Measurements from ENCODE around the gene RGR. TPM values are rescaled to one million over a fixed set of nuclear protein-coding genes. Genes with fewer than 3 reads are reported as not detected.
"Not testable (repeated sequence)": the region's sequence is repeated elsewhere in the genome, so short reads cannot be mapped to it uniquely, and the experiment has no call there.

RGR gene
- total and polyA plus RNA-seq, 8 donors = 0.18 to 2.7 TPM; not detected in 6

DNA sequence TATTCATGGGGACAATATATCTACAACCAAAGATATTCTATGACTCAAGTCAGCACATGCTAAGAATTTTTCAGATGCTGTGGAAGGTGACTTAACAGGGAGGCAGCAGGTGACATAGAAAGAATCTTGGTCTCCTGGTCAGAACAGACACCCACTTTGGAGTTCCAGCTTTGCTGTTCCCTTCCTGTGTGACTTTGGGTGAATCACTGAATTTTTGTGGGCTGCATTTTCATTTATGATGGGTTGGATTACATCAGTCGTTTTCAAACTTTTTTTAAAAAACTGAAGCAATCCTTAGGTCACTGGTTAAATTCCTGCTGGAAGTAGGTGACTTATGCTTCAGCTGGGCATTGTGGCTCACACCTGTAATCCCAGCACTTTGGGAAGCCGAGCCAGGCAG lies 24.9 kb downstream of the RGR start:
- Histone ChIP-seq H3K9me3 (no peaks in the 10 kb centered on the region), H3K4me1 (peaks cover 0 to 12% (median 5%) of the 10 kb centered on the region in 4 donors), H3K27ac (no peak overlapping the region), H3K4me3 (no peak overlapping the region), H3K27me3 (no peaks in the 10 kb centered on the region), H3K36me3 (no peaks in the 10 kb centered on the region)
- no peak for DNase-seq
- WGBS, 5 donors = 67 to 81% (median 77%) methylated on average over 2 of the region's 2 CpGs
- TF ChIP-seq, protein P1, sequence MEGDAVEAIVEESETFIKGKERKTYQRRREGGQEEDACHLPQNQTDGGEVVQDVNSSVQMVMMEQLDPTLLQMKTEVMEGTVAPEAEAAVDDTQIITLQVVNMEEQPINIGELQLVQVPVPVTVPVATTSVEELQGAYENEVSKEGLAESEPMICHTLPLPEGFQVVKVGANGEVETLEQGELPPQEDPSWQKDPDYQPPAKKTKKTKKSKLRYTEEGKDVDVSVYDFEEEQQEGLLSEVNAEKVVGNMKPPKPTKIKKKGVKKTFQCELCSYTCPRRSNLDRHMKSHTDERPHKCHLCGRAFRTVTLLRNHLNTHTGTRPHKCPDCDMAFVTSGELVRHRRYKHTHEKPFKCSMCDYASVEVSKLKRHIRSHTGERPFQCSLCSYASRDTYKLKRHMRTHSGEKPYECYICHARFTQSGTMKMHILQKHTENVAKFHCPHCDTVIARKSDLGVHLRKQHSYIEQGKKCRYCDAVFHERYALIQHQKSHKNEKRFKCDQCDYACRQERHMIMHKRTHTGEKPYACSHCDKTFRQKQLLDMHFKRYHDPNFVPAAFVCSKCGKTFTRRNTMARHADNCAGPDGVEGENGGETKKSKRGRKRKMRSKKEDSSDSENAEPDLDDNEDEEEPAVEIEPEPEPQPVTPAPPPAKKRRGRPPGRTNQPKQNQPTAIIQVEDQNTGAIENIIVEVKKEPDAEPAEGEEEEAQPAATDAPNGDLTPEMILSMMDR (IDR thresholded peaks at IDR 0.05) = no peak
- TF ChIP-seq POLR2A (IDR thresholded peaks at IDR 0.05) = no peak
- TF ChIP-seq POLR2AphosphoS5 (IDR thresholded peaks at IDR 0.05) = no peak
- TF ChIP-seq EP300 (IDR thresholded peaks at IDR 0.05) = no peak
- intact Hi-C loops (cut with DNase I; ENCODE audit: low total_unique reads) = loop anchor here (10.0 kb wide), 1 partner anchor 85 kb away; no protein-coding TSS in a partner anchor

DNA sequence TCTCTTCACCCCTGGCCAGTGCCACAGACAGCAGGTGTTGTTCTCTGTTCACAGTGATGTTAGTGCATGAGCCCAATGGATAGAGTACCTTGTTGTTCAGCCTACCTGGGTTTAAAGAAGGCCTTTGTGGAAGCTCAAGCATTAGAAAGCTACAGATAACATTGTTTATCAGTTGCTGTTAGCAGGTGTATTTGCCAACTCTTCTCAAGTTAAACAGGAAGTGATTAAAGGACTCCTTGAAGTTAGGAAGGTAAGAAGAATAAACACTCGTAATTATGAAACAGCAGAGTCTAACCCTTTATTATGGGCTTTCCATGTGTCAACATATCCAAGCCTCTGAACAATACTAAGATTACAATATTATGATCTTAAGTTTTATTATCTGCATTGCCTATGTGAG lies 25.9 kb downstream of the RGR start:
- Histone ChIP-seq H3K27ac (no peak overlapping the region), H3K4me3 (no peak overlapping the region), H3K4me1 (peaks cover 0 to 10% (median 4%) of the 10 kb centered on the region in 4 donors), H3K9me3 (no peaks in the 10 kb centered on the region), H3K36me3 (no peaks in the 10 kb centered on the region), H3K27me3 (no peaks in the 10 kb centered on the region)
- TF ChIP-seq POLR2A (IDR thresholded peaks at IDR 0.05) (no peak), POLR2AphosphoS5 (IDR thresholded peaks at IDR 0.05) (peak in 1 of 3 donors; percentile 11)
- intact Hi-C loops (cut with DNase I; ENCODE audit: low total_unique reads) = no loop called here
- 14 to 19% (median 19%) methylated on average over 1 of the region's 1 CpG for WGBS, 5 donors
- DNase-seq = peak in 1 of 2 donors; percentile 16

DNA sequence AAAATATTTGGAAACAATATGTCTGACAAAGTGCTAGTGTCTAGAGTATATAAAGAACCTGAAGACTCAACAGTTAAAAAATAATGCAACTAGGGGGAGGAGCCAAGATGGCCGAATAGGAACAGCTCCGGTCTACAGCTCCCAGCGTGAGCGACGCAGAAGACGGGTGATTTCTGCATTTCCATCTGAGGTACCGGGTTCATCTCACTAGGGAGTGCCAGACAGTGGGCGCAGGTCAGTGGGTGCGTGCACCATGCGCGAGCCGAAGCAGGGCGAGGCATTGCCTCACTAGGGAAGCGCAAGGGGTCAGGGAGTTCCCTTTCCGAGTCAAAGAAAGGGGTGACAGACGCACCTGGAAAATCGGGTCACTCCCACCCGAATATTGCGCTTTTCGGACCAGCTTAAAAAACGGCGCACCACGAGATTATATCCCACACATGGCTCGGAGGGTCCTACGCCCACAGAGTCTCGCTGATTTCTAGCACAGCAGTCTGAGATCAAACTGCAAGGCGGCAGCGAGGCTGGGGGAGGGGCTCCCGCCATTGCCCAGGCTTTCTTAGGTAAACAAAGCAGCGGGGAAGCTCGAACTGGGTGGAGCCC lies 35.1 kb downstream of the RGR start:
- H3K9me3 ChIP-seq; DNase-seq; H3K4me3 ChIP-seq; intact Hi-C loops (cut with DNase I; ENCODE audit: low total_unique reads); H3K27ac ChIP-seq; H3K4me1 ChIP-seq; H3K27me3 ChIP-seq; H3K36me3 ChIP-seq: not testable (repeated sequence)
- WGBS, 5 donors = 52 to 71% (median 66%) methylated on average over 18 to 31 of the region's 31 CpGs

GRCh38 chr10:84286695-84287094 lies 41.8 kb downstream of the RGR start:
- Histone ChIP-seq H3K27ac (no peak overlapping the region), H3K4me3 (no peak overlapping the region), H3K9me3 (no peaks in the 10 kb centered on the region), H3K4me1 (no peaks in the 10 kb centered on the region), H3K27me3 (peaks cover 0 to 4% (median 0%) of the 10 kb centered on the region in 3 donors), H3K36me3 (no peaks in the 10 kb centered on the region)
- intact Hi-C loops (cut with DNase I; ENCODE audit: low total_unique reads) = no loop called here
- TF ChIP-seq POLR2AphosphoS5 (IDR thresholded peaks at IDR 0.05) = no peak
- TF ChIP-seq EP300 (IDR thresholded peaks at IDR 0.05) = no peak
- TF ChIP-seq, protein P1 (IDR thresholded peaks at IDR 0.05) = no peak
- TF ChIP-seq POLR2A (IDR thresholded peaks at IDR 0.05) = no peak
- no peak for DNase-seq

DNA sequence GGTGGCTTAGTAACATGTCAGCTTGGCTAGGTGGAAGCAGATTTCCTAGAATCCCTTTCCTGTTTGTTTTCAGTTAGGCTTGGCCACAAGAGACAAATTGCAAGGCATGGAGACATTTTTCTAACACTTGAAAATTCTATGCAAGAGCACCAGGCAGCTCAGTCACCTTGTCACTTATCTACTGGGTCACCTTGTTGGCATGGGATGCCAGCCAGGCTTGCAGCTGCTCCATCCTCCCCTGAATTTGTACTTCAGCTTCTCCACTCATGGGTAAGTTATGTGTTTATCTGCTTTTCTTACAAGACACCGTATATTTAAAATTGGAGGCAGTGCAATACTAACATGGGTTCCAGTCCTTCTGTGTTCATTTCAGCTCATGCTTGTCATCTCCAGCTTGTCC lies 43.3 kb downstream of the RGR start:
- Histone ChIP-seq H3K36me3 (no peaks in the 10 kb centered on the region), H3K4me3 (no peak overlapping the region), H3K27ac (no peak overlapping the region), H3K9me3 (no peaks in the 10 kb centered on the region), H3K27me3 (peaks cover 0 to 4% (median 0%) of the 10 kb centered on the region in 3 donors), H3K4me1 (no peaks in the 10 kb centered on the region)
- no peak for DNase-seq
- 72 to 83% (median 80%) methylated on average over 1 of the region's 1 CpG for WGBS, 5 donors
- intact Hi-C loops (cut with DNase I; ENCODE audit: low total_unique reads) = no loop called here
- TF ChIP-seq POLR2A (IDR thresholded peaks at IDR 0.05) = no peak

GRCh38 chr10:84289521-84290200 lies 44.8 kb downstream of the RGR start:
- peaks cover 0 to 4% (median 0%) of the 10 kb centered on the region in 3 donors for H3K27me3 ChIP-seq
- no peak for DNase-seq
- H3K9me3 ChIP-seq = no peaks in the 10 kb centered on the region
- no peaks in the 10 kb centered on the region for H3K4me1 ChIP-seq
- H3K4me3 ChIP-seq = no peak overlapping the region
- TF ChIP-seq POLR2AphosphoS5 (IDR thresholded peaks at IDR 0.05) (no peak), POLR2A (IDR thresholded peaks at IDR 0.05) (no peak), EP300 (IDR thresholded peaks at IDR 0.05) (no peak)
- TF ChIP-seq, protein P1 (IDR thresholded peaks at IDR 0.05) = no peak
- H3K27ac ChIP-seq = no peak overlapping the region
- WGBS, 5 donors = 70 to 84% (median 78%) methylated on average over 1 of the region's 1 CpG
- no peaks in the 10 kb centered on the region for H3K36me3 ChIP-seq
- intact Hi-C loops (cut with DNase I; ENCODE audit: low total_unique reads) = no loop called here
